Activated CD8-positive, alpha-beta memory T cell treated with anti-CD3 and anti-CD28 coated beads for 1 hour (primary cell): ENCODE measurements around the gene GABBR1.

ENCODE experiments used
- DNase-seq, 2 donors: peaks; one replicate each; pipeline ENCODE4 v3.0.0-alpha.2; 2020; ENCODE audit warnings: low read depth in 1 of 2; ENCODE audit errors: extremely low read depth in 1 of 2

GABBR1 gene

GRCh38 chr6:29655658-29656057 is 22.7 kb upstream of the GABBR1 start:
- DNase-seq: no peak

GRCh38 chr6:29653452-29654038 is 20.6 kb upstream of the GABBR1 start:
- no peak for DNase-seq

GRCh38 chr6:29652198-29652584 is 19.2 kb upstream of the GABBR1 start:
- DNase-seq: no peak

GRCh38 chr6:29651413-29652197 is 18.6 kb upstream of the GABBR1 start:
- DNase-seq: no peak

- DNase-seq: peak; percentile 90 to 96
These were observed 17.0 kb upstream of the GABBR1 start for GRCh38 chr6:29649701-29650673.

- DNase-seq: no peak
These were observed 15.1 kb upstream of the GABBR1 start for GRCh38 chr6:29647927-29648642.

GRCh38 chr6:29641430-29642148 is 8.6 kb upstream of the GABBR1 start:
- no peak for DNase-seq

- no peak for DNase-seq
These were observed 4.3 kb upstream of the GABBR1 start for GRCh38 chr6:29637247-29637646.

- DNase-seq: no peak
These were observed 537 bp upstream of the GABBR1 start for GRCh38 chr6:29633534-29633905.

- DNase-seq: peak in 1 of 2 donors; percentile 49
These were observed 887 bp downstream of the GABBR1 start for GRCh38 chr6:29631860-29632731.

- no peak for DNase-seq
These were observed 1.7 kb downstream of the GABBR1 start for GRCh38 chr6:29631209-29631810.

- no peak for DNase-seq
These were observed 2.7 kb downstream of the GABBR1 start for GRCh38 chr6:29630315-29630714.

- DNase-seq: no peak
These were observed 3.4 kb downstream of the GABBR1 start for GRCh38 chr6:29629571-29629970.

- DNase-seq: peak in 1 of 2 donors; percentile 27
These were observed 4.3 kb downstream of the GABBR1 start for GRCh38 chr6:29628419-29629281.

GRCh38 chr6:29627755-29628418 is 5.1 kb downstream of the GABBR1 start:
- peak in 1 of 2 donors; percentile 28 for DNase-seq

GRCh38 chr6:29626948-29627754 is 5.8 kb downstream of the GABBR1 start:
- DNase-seq: no peak
